Measurements from ENCODE around the gene BRD9. TPM values are rescaled to one million over a fixed set of nuclear protein-coding genes. Genes with fewer than 3 reads are reported as not detected.

BRD9 gene
- total and polyA plus RNA-seq, 2 of the 4 experiments (the other 2 are of a cell fraction) = 22.0 to 43.4 TPM

DNA sequence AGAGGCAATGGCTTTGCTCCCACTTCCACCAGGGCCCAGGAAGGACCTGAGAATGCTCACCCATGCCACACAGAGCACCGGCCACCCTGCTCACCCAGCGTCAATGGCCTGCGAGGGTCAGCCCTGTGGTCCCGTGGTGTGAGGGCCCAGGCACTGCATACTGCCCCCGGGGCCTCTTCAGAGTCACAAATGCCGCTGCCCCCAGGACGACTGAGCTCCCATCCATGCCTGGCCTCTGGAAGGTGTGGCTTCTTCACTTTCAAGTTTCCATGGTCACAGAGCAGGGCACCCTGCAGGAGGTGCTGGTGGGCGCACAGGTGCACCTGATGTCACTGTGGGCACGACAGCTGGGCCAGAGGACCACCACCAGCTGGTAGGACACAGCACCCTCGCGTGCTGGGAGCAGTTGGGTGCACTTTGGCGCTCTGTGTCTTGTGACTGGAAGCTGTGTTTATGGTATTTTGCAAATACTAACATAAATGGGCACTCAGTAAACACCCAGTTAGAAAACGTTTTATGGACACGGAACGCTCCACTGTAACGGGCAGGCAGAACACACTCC lies 29.3 kb downstream of the BRD9 start:
- H4K5ac ChIP-seq (ENCODE audit: low read depth, low read length) = no peak overlapping the region
- H2BK120ac ChIP-seq (ENCODE audit: low read depth, low read length) = no peak overlapping the region
- CTCF ChIA-PET = no interaction called here
- intact Hi-C loops (cut with micrococcal nuclease) = no loop called here
- H3K4me1 ChIP-seq (ENCODE audit: control insufficient read depth, insufficient read depth, low read length) = no peaks in the 10 kb centered on the region
- H2BK20ac ChIP-seq (ENCODE audit: low read depth, low read length) = no peak overlapping the region
- H3K9me1 ChIP-seq (ENCODE audit: insufficient read depth, low read length) = no peaks in the 10 kb centered on the region
- H3K18ac ChIP-seq (ENCODE audit: low read depth, low read length) = no peak overlapping the region
- H3K27me3 ChIP-seq (ENCODE audit: control insufficient read depth, insufficient read depth, low read length) = no peaks in the 10 kb centered on the region
- H2BK5ac ChIP-seq (ENCODE audit: low read depth, low read length, poor library complexity, severe bottlenecking) = no peak overlapping the region
- no peak overlapping the region for H2AFZ ChIP-seq (replicated peaks; ENCODE audit: low read length, poor library complexity)
- BruUV-seq (replicated peaks) = no TSS peak
- no peak overlapping the region for H3K14ac ChIP-seq (replicated peaks; ENCODE audit: low read depth, low read length)
- no peak overlapping the region for H3K4me2 ChIP-seq (ENCODE audit: low read depth, low read length)
- H3K79me1 ChIP-seq (ENCODE audit: low read depth in 1 of 2, low read length in 2 of 2) = peaks cover 2 to 4% of the 10 kb centered on the region in 2 experiments; a peak in 2 of 4 replicates
- H3K27ac ChIP-seq (ENCODE audit: insufficient read depth, low read length) = no peak overlapping the region
- H4K8ac ChIP-seq (ENCODE audit: low read depth in 2 of 2, low read length in 2 of 2) = no peak overlapping the region
- H3K23ac ChIP-seq (ENCODE audit: low read depth, low read length) = no peak overlapping the region
- H4K20me1 ChIP-seq (ENCODE audit: insufficient read depth, low read length) = peaks cover 16% of the 10 kb centered on the region
- H3K4me3 ChIP-seq (ENCODE audit: insufficient read depth, low read depth, low read length) = no peak overlapping the region
- dilution Hi-C loops (cut with HindIII; ENCODE audit: low sequenced_read_pairs, unreplicated experiment) = no loop called here
- H2AK9ac ChIP-seq (replicated peaks; ENCODE audit: low read depth, low read length, poor library complexity) = no peak overlapping the region
- H3K4ac ChIP-seq (ENCODE audit: low read depth, low read length) = no peak overlapping the region
- 93% methylated on average over 9 of the region's 16 CpGs; no CpG with 5 or more reads in 1 of the 2 experiments for WGBS, 2 experiments (ENCODE audit: extremely low coverage in 2 of 2, insufficient read length in 1 of 2)
- POLR2A ChIA-PET (ENCODE audit: unreplicated experiment) = no interaction called here
- no peak overlapping the region for H3K9ac ChIP-seq (ENCODE audit: low read depth, low read length)
- H3K9me3 ChIP-seq (ENCODE audit: control insufficient read depth, insufficient read depth, low read length) = no peaks in the 10 kb centered on the region
- H3K56ac ChIP-seq (ENCODE audit: extremely low read depth, insufficient read depth, low read length) = no peak overlapping the region
- H2BK15ac ChIP-seq (ENCODE audit: low read depth, low read length) = no peak overlapping the region
- no peak overlapping the region for H2AK5ac ChIP-seq (ENCODE audit: low read depth, low read length)
- TF ChIP-seq CTCF (conservative IDR thresholded peaks at IDR 0.05; ENCODE audit: low read depth, low read length) (no peak), SMC3 (IDR thresholded peaks at IDR 0.05; ENCODE audit: low read depth, low read length) (no peak), MXI1 (IDR thresholded peaks at IDR 0.05; ENCODE audit: borderline replicate concordance, low read depth, low read length) (no peak), RCOR1 (IDR thresholded peaks at IDR 0.05; ENCODE audit: insufficient replicate concordance, low read length) (no peak), MAFK (IDR thresholded peaks at IDR 0.05; ENCODE audit: low read depth, low read length) (no peak), RFX5 (IDR thresholded peaks at IDR 0.05; ENCODE audit: low read depth, low read length) (no peak), CEBPB (IDR thresholded peaks at IDR 0.05; ENCODE audit: low read depth, low read length) (no peak), MAZ (IDR thresholded peaks at IDR 0.05; ENCODE audit: borderline replicate concordance, low read depth, low read length) (no peak), BHLHE40 (IDR thresholded peaks at IDR 0.05; ENCODE audit: low read depth, low read length) (no peak), CHD1 (IDR thresholded peaks at IDR 0.05; ENCODE audit: low read depth, low read length) (no peak)
- TF ChIP-seq, protein P1, sequence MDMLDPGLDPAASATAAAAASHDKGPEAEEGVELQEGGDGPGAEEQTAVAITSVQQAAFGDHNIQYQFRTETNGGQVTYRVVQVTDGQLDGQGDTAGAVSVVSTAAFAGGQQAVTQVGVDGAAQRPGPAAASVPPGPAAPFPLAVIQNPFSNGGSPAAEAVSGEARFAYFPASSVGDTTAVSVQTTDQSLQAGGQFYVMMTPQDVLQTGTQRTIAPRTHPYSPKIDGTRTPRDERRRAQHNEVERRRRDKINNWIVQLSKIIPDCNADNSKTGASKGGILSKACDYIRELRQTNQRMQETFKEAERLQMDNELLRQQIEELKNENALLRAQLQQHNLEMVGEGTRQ (IDR thresholded peaks at IDR 0.05; ENCODE audit: low read depth, low read length) = no peak
- in situ Hi-C loops (cut with MboI; ENCODE audit: low sequenced_read_pairs) = no loop called here
- ATAC-seq (ENCODE audit: low read depth) (no peak), DNase-seq (no peak)
- no peak overlapping the region for H4K91ac ChIP-seq (ENCODE audit: insufficient read depth, low read depth, low read length)
- peaks cover 45% of the 10 kb centered on the region for H3K36me3 ChIP-seq (ENCODE audit: control insufficient read depth, insufficient read depth, low read length)

Data from IMR-90 (cell line).